ENCODE data around the gene SLC17A7. TPM values are rescaled to one million over a fixed set of nuclear protein-coding genes. Genes with fewer than 3 reads are reported as not detected.

Gene SLC17A7
- total RNA-seq, 1 experiment from 2014 or later, result 1.6 TPM

- Mint-ChIP-seq H3K27me3 (ENCODE audit: low read depth) (peaks cover 16% of the 10 kb centered on the region), H3K4me3 (no peak within 1 kb of the TSS), H3K9me3 (peaks cover 5% of the 10 kb centered on the region), H3K27ac (no peak within 1 kb of the TSS), H3K4me1 (peaks cover 6% of the 10 kb centered on the region), H3K36me3 (no peaks in the 10 kb centered on the region)
- ChIA-PET POLR2A (interaction anchor here (0.6 kb wide), 1 partner anchor 32 kb away, joined by 3 read pairs; no protein-coding TSS in a partner anchor), CTCF (interaction anchor here (0.7 to 5.3 kb wide), 2 partner anchors 31 to 60 kb away, joined by 4 to 120 read pairs; partner anchors contain the start of gene PTH2)
- DNase-seq (ENCODE audit: low spot score) (no peak), ATAC-seq (no peak)
- no peak for TF ChIP-seq ZNF425 (CRISPR knock-in tag; conservative IDR thresholded peaks at IDR 0.05)
- no peak for TF ChIP-seq GABPB1 (CRISPR knock-in tag; IDR thresholded peaks at IDR 0.05)
- no peak for TF ChIP-seq ZNF138 (CRISPR knock-in tag; conservative IDR thresholded peaks at IDR 0.05)
- TF ChIP-seq PREB (CRISPR knock-in tag; IDR thresholded peaks at IDR 0.05; ENCODE audit: borderline replicate concordance), result no peak
- TF ChIP-seq NR2C2 (CRISPR knock-in tag; IDR thresholded peaks at IDR 0.05), result no peak
- no peak for TF ChIP-seq OVOL2 (CRISPR knock-in tag; IDR thresholded peaks at IDR 0.05; ENCODE audit: borderline replicate concordance)
- no peak for TF ChIP-seq ZNF512 (CRISPR knock-in tag; IDR thresholded peaks at IDR 0.05; ENCODE audit: borderline replicate concordance)
- TF ChIP-seq CTCF (IDR thresholded peaks at IDR 0.05), result no peak
- no peak for TF ChIP-seq FOXK1 (CRISPR knock-in tag; IDR thresholded peaks at IDR 0.05)
- TF ChIP-seq TCF7 (CRISPR knock-in tag; IDR thresholded peaks at IDR 0.05; ENCODE audit: low read depth), result no peak
- TF ChIP-seq CREM (CRISPR knock-in tag; IDR thresholded peaks at IDR 0.05), result no peak
- no peak for TF ChIP-seq ATF3 (CRISPR knock-in tag; conservative IDR thresholded peaks at IDR 0.05)
- no peak for TF ChIP-seq SMAD4 (CRISPR knock-in tag; IDR thresholded peaks at IDR 0.05)
These were observed 53.4 kb downstream of the SLC17A7 start, which contains the start of gene KASH5 for GRCh38 chr19:49387936-49388372. Gene KASH5 (plus strand): TSS chr19:49388249. CDS start chr19:49390884, 2,635 bp downstream.

GRCh38 chr19:49383599-49383998 lies 57.7 kb downstream of the SLC17A7 start:
- POLR2A ChIA-PET, result no interaction called here
- no peak overlapping the region for H3K4me3 Mint-ChIP-seq
- CTCF ChIA-PET, result interaction anchor here (1.4 kb wide), 1 partner anchor 92 kb away, joined by 4 read pairs; no protein-coding TSS in a partner anchor
- H3K9me3 Mint-ChIP-seq, result peaks cover 18% of the 10 kb centered on the region
- no peaks in the 10 kb centered on the region; the same call in 1 of the 2 replicates for H3K4me1 Mint-ChIP-seq
- DNase-seq (ENCODE audit: low spot score) (no peak), ATAC-seq (no peak)
- H3K36me3 Mint-ChIP-seq, result peaks cover 2% of the 10 kb centered on the region; the same call in 1 of the 2 replicates
- no peak overlapping the region for H3K27ac Mint-ChIP-seq
- H3K27me3 Mint-ChIP-seq (ENCODE audit: low read depth), result peaks cover 21% of the 10 kb centered on the region
- TF ChIP-seq AR (CRISPR knock-in tag; IDR thresholded peaks at IDR 0.05) (no peak), MYBL2 (CRISPR knock-in tag; IDR thresholded peaks at IDR 0.05) (no peak), TP53 (CRISPR knock-in tag; IDR thresholded peaks at IDR 0.05) (no peak), E2F4 (CRISPR knock-in tag; IDR thresholded peaks at IDR 0.05; ENCODE audit: borderline replicate concordance, low read depth) (no peak), ESRRA (CRISPR knock-in tag; IDR thresholded peaks at IDR 0.05; ENCODE audit: borderline replicate concordance) (no peak), ZNF512 (CRISPR knock-in tag; IDR thresholded peaks at IDR 0.05; ENCODE audit: borderline replicate concordance) (no peak), NFE2L1 (CRISPR knock-in tag; IDR thresholded peaks at IDR 0.05) (no peak), IRF2 (CRISPR knock-in tag; IDR thresholded peaks at IDR 0.05; ENCODE audit: borderline replicate concordance, low read depth) (no peak), MLX (CRISPR knock-in tag; IDR thresholded peaks at IDR 0.05) (no peak)

Data from WTC11 (cell line).